Heart right ventricle (tissue), 16 donors: ENCODE measurements around the gene SH3RF1. TPM values are rescaled to one million over a fixed set of nuclear protein-coding genes. Genes with fewer than 3 reads are reported as not detected.

Experiments used
- ATAC-seq, 8 donors: fragments of 200-7000 bp; cut with Tn5 transposase; one replicate each; pipeline ENCODE4 v1.9.1; 2020; ENCODE audit warnings: mild to moderate bottlenecking in 8 of 8, moderate library complexity in 8 of 8, moderate number of reproducible peaks in 1 of 8
- DNase-seq, 2 donors: peaks; one replicate each; pipeline ENCODE4 v3.0.0-alpha.2; 2020
- H3K27ac ChIP-seq, 10 donors: fragments of 200-600 bp; sonication (generic) in 2 of 10; one replicate each; pipeline versions ENCODE4 v1.5.0 to v1.8.0; 2020 to 2022; ENCODE audit warnings: mild to moderate bottlenecking in 3 of 10
- H3K27me3 ChIP-seq, 7 donors: fragments of 200-600 bp; one replicate each; pipeline ENCODE4 v1.8.0; 2021 to 2022; ENCODE audit warnings: mild to moderate bottlenecking in 2 of 7
- H3K36me3 ChIP-seq, 9 donors: fragments of 200-600 bp; sonication (generic) in 1 of 9; one replicate each; pipeline versions ENCODE4 v1.5.0 to v1.8.0; 2020 to 2022; ENCODE audit warnings: mild to moderate bottlenecking in 2 of 9
- H3K4me1 ChIP-seq, 9 donors: fragments of 200-600 bp; sonication (generic) in 1 of 9; one replicate each; pipeline versions ENCODE4 v1.5.0 to v1.8.0; 2020 to 2022; ENCODE audit warnings: mild to moderate bottlenecking in 4 of 9
- H3K4me3 ChIP-seq, 10 donors: fragments of 200-600 bp; sonication (generic) in 2 of 10; one replicate each; pipeline versions ENCODE4 v1.5.0 to v1.8.0; 2020 to 2022; ENCODE audit warnings: mild to moderate bottlenecking in 7 of 10, moderate library complexity in 2 of 10
- H3K9me3 ChIP-seq, 11 donors: fragments of 200-600 bp in 10 of 11; sonication (generic) in 2 of 11; one replicate each; pipeline versions ENCODE4 v1.5.0 to v1.8.0; 2013 to 2022; ENCODE audit warnings: mild to moderate bottlenecking in 2 of 11, control low read depth in 1 of 11, moderate library complexity in 1 of 11
- CTCF ChIP-seq, 9 donors: fragments of 200-600 bp; sonication (generic) in 2 of 9; IDR thresholded peaks; one replicate each; pipeline versions ENCODE4 v1.5.0 to v1.8.0; 2021 to 2022; ENCODE audit warnings: antibody characterized with exemption in 9 of 9, mild to moderate bottlenecking in 5 of 9, moderate library complexity in 1 of 9
- WGBS, 2 donors: extraction: QIAGEN DNeasy Blood & Tissue Kit; methylation state at CpG; one replicate each; pipeline ENCODE4 v1.1.7; 2013; ENCODE audit warnings: inconsistent platforms in 1 of 2; 5-methylcytosine and 5-hydroxymethylcytosine counted together
- intact Hi-C, 10 donors: fragments of 100-400 bp; cut with DNase I; formaldehyde crosslinking; loops; one replicate each; pipeline versions ENCODE4 v1.11.1 to v1.14.2; 2022
- polyA plus RNA-seq, 2 donors: library from polyadenylated mRNA; stranded (reverse); fragments of 200-250 nt; gene quantifications; one replicate each; pipeline ENCODE4 v1.2.3, GENCODE V29; 2013
- total RNA-seq, 10 donors: library from RNA; stranded (reverse); fragmentation: NEBNext Ultra II Directional in 3 of 10; extraction: Animal tissue kit (Norgen Biotek cat#: 25700) in 3 of 10; gene quantifications; one replicate each; pipeline versions ENCODE4 v1.2.1 to v1.2.4, GENCODE V29; 2021 to 2023
- donor health status: Arrhythmogenic right ventricular cardiomyopathy.
- donor health status: ischemic (EF 13 %, LVEDD 7.1; RV severe dilation, severe dysfunction).
- donor health status: healthy with polysubstance abuse.
- donor health status: DM: no; HTN: yes; CAD: no.
- donor health status: DM: no; HTN: no; CAD: no.
- donor health status: ischemic (EF 25% LVEDD 6.9; RV normal size, moderate dysfunction).
- donor health status: ischemic (EF 25% LVEDD 5.7; RV mildly dilated, moderate dysfunction).
- donor health status: healthy.
- donor health status: DM: yes; HTN: yes; CAD: no.
- donor health status: Ischemic cardiomyopathy.
- donor health status: ischemic (EF 35%, LVEDD 5.7; RV mildly dilated, moderate dysfunction).
- donor health status: nonischemic (EF 11% LVEDD 7.7; RV severe dilation, severe dysfunction).
- donor health status: DM: yes; HTN: yes; CAD: no.
- donor health status: PGD.
- donor health status: ischemic (EF 29% LVEDD 5.4; RV normal size, mild dysfunction).
- donor health status: nonischemic (EF 23%, LVEDD 6.1; RV moderate dilation, normal function).

Gene SH3RF1
- total and polyA plus RNA-seq, 12 donors: 2.6 to 11.7 (median 8.9) TPM

GRCh38 chr4:169222761-169223160 is 48.0 kb downstream of the SH3RF1 start:
- WGBS, 2 donors: 81 to 88% methylated on average over 6 of the region's 6 CpGs
- intact Hi-C loops: no loop called here
- ATAC-seq: no peak

GRCh38 chr4:169221662-169222061 is 49.1 kb downstream of the SH3RF1 start:
- no peak for DNase-seq
- intact Hi-C loops: no loop called here
- Histone ChIP-seq H3K4me1 (peaks cover 0 to 40% (median 23%) of the 10 kb centered on the region in 9 donors), H3K36me3 (no peaks in the 10 kb centered on the region), H3K27ac (no peak overlapping the region), H3K4me3 (no peak overlapping the region), H3K27me3 (no peaks in the 10 kb centered on the region), H3K9me3 (no peaks in the 10 kb centered on the region)
- WGBS, 2 donors: 93 to 97% methylated on average over 3 of the region's 3 CpGs
- no peak for TF ChIP-seq CTCF (IDR thresholded peaks at IDR 0.05)
- no peak for ATAC-seq

More at GRCh38 chr4:169222761-169223160, 48.0 kb downstream of the SH3RF1 start:
- Histone ChIP-seq H3K4me3 (no peak overlapping the region), H3K27ac (no peak overlapping the region), H3K36me3 (no peaks in the 10 kb centered on the region), H3K27me3 (no peaks in the 10 kb centered on the region), H3K4me1 (peaks cover 0 to 40% (median 23%) of the 10 kb centered on the region in 9 donors), H3K9me3 (no peaks in the 10 kb centered on the region)
- no peak for DNase-seq
- no peak for TF ChIP-seq CTCF (IDR thresholded peaks at IDR 0.05)

- WGBS, 2 donors: 87 to 91% methylated on average over 7 of the region's 7 CpGs
- peaks cover 0 to 35% (median 21%) of the 10 kb centered on the region in 9 donors for H3K4me1 ChIP-seq
Measured at GRCh38 chr4:169220854-169221411, 49.8 kb downstream of the SH3RF1 start.

GRCh38 chr4:169220447-169220846 is 50.3 kb downstream of the SH3RF1 start:
- TF ChIP-seq CTCF (IDR thresholded peaks at IDR 0.05): no peak
- ATAC-seq (no peak), DNase-seq (no peak)
- no peaks in the 10 kb centered on the region for H3K27me3 ChIP-seq
- no peaks in the 10 kb centered on the region for H3K9me3 ChIP-seq
- WGBS, 2 donors: 94 to 100% methylated on average over 3 of the region's 3 CpGs
- no peak overlapping the region for H3K27ac ChIP-seq
- H3K4me1 ChIP-seq: peaks cover 0 to 30% (median 16%) of the 10 kb centered on the region in 9 donors
- intact Hi-C loops: no loop called here
- H3K36me3 ChIP-seq: no peaks in the 10 kb centered on the region
- H3K4me3 ChIP-seq: no peak overlapping the region

More at GRCh38 chr4:169220854-169221411, 49.8 kb downstream of the SH3RF1 start:
- H3K27ac ChIP-seq: no peak overlapping the region
- no peak overlapping the region for H3K4me3 ChIP-seq
- DNase-seq (no peak), ATAC-seq (no peak)
- no peaks in the 10 kb centered on the region for H3K9me3 ChIP-seq
- intact Hi-C loops: no loop called here
- H3K36me3 ChIP-seq: no peaks in the 10 kb centered on the region
- no peak for TF ChIP-seq CTCF (IDR thresholded peaks at IDR 0.05)
- H3K27me3 ChIP-seq: no peaks in the 10 kb centered on the region
